Mesothelial cell of epicardium (in vitro differentiated cells): ENCODE measurements around the gene NTM. TPM values are rescaled to one million over a fixed set of nuclear protein-coding genes. Genes with fewer than 3 reads are reported as not detected.

Experiments used
- DNase-seq, 2 experiments: peaks; one replicate each; pipeline ENCODE4 v3.0.0; 2021; ENCODE audit warnings: low spot score in 2 of 2; ENCODE audit not compliant: unreplicated experiment in 2 of 2
- H3K27ac Mint-ChIP-seq: 2 replicates; pipeline ENCODE4 v1.8.0; 2021; ENCODE audit warnings: mixed read lengths
- H3K27me3 Mint-ChIP-seq: 2 replicates; pipeline ENCODE4 v1.8.0; 2021; ENCODE audit warnings: low read depth, mixed read lengths
- H3K36me3 Mint-ChIP-seq: 2 replicates; pipeline ENCODE4 v1.8.0; 2021; ENCODE audit warnings: mixed read lengths
- H3K4me1 Mint-ChIP-seq: 2 replicates; pipeline ENCODE4 v1.8.0; 2021; ENCODE audit warnings: mixed read lengths
- H3K4me3 Mint-ChIP-seq: 2 replicates; pipeline ENCODE4 v1.8.0; 2021; ENCODE audit warnings: mild to moderate bottlenecking, moderate library complexity, mixed read lengths
- H3K9me3 Mint-ChIP-seq: 2 replicates; pipeline ENCODE4 v1.8.0; 2021; ENCODE audit warnings: mixed read lengths
- CTCF ChIP-seq: fragments of 200-600 bp; sonication (generic); IDR thresholded peaks from one replicate; pipeline ENCODE4 v1.5.0; 2021; ENCODE audit warnings: antibody characterized with exemption; ENCODE audit not compliant: unreplicated experiment
- total RNA-seq: library from RNA; stranded (reverse); gene quantifications from 3 replicates; pipeline ENCODE4 v1.2.1, GENCODE V29; 2021

Gene NTM
- total RNA-seq, 1 donor from 2014 or later = 3.9 TPM

- H3K27ac Mint-ChIP-seq = no peak overlapping the region
- no peak overlapping the region for H3K4me3 Mint-ChIP-seq
- peaks cover 23% of the 10 kb centered on the region for H3K27me3 Mint-ChIP-seq
- H3K4me1 Mint-ChIP-seq = no peaks in the 10 kb centered on the region
- H3K9me3 Mint-ChIP-seq = peaks cover 4% of the 10 kb centered on the region
- no peaks in the 10 kb centered on the region for H3K36me3 Mint-ChIP-seq
- TF ChIP-seq CTCF = no peak
- DNase-seq = no peak
Measured at GRCh38 chr11:131832079-131832478, 461.7 kb downstream of the NTM start.

- DNase-seq = no peak
- no peak overlapping the region for H3K4me3 Mint-ChIP-seq
- no peaks in the 10 kb centered on the region for H3K4me1 Mint-ChIP-seq
- peaks cover 4% of the 10 kb centered on the region for H3K9me3 Mint-ChIP-seq
- peaks cover 26% of the 10 kb centered on the region for H3K27me3 Mint-ChIP-seq
- TF ChIP-seq CTCF = no peak
- H3K27ac Mint-ChIP-seq = no peak overlapping the region
- H3K36me3 Mint-ChIP-seq = no peaks in the 10 kb centered on the region
Measured at GRCh38 chr11:131833366-131833765, 463.0 kb downstream of the NTM start.

- DNase-seq = no peak
- H3K36me3 Mint-ChIP-seq = no peaks in the 10 kb centered on the region
- peaks cover 22% of the 10 kb centered on the region for H3K27me3 Mint-ChIP-seq
- no peak overlapping the region for H3K27ac Mint-ChIP-seq
- TF ChIP-seq CTCF = no peak
- peaks cover 4% of the 10 kb centered on the region for H3K9me3 Mint-ChIP-seq
- H3K4me3 Mint-ChIP-seq = no peak overlapping the region
- H3K4me1 Mint-ChIP-seq = peaks cover 15% of the 10 kb centered on the region
Measured at GRCh38 chr11:131837562-131837961, 467.1 kb downstream of the NTM start.

- TF ChIP-seq CTCF = no peak
- no peaks in the 10 kb centered on the region for H3K36me3 Mint-ChIP-seq
- H3K4me1 Mint-ChIP-seq = peaks cover 15% of the 10 kb centered on the region
- no peak for DNase-seq
- H3K4me3 Mint-ChIP-seq = no peak overlapping the region
- H3K27me3 Mint-ChIP-seq = peaks cover 22% of the 10 kb centered on the region
- no peak overlapping the region for H3K27ac Mint-ChIP-seq
- peaks cover 4% of the 10 kb centered on the region for H3K9me3 Mint-ChIP-seq
Measured at GRCh38 chr11:131838016-131838415, 467.6 kb downstream of the NTM start.

GRCh38 chr11:131839326-131839725 lies 468.9 kb downstream of the NTM start:
- no peaks in the 10 kb centered on the region for H3K36me3 Mint-ChIP-seq
- no peak overlapping the region for H3K27ac Mint-ChIP-seq
- H3K4me3 Mint-ChIP-seq = no peak overlapping the region

More at GRCh38 chr11:131839326-131839725, 468.9 kb downstream of the NTM start:
- Mint-ChIP-seq H3K4me1 (peaks cover 15% of the 10 kb centered on the region), H3K9me3 (peaks cover 4% of the 10 kb centered on the region), H3K27me3 (peaks cover 18% of the 10 kb centered on the region)
- no peak for TF ChIP-seq CTCF
- no peak for DNase-seq
